ENCODE results near the gene NUPR1.

The NUPR1 gene

GRCh38 chr16:28511801-28512789 is 26.7 kb downstream of the NUPR1 start:
- Histone ChIP-seq H3K79me2 (no peaks in the 10 kb centered on the region), H3K27me3 (ENCODE audit: control insufficient read depth, insufficient read depth, low read length) (no peaks in the 10 kb centered on the region), H3K9me3 (ENCODE audit: control insufficient read depth, low read length) (no peaks in the 10 kb centered on the region), H3K27ac (no peak overlapping the region), H2AFZ (no peak overlapping the region), H3K9ac (no peak overlapping the region), H3K36me3 (ENCODE audit: control insufficient read depth, insufficient read depth, low read length) (no peaks in the 10 kb centered on the region), H3K4me1 (no peaks in the 10 kb centered on the region), H3K4me2 (ENCODE audit: low read length) (no peak overlapping the region), H3K4me3 (ENCODE audit: low read depth, low read length) (no peak overlapping the region)
- no peak for TF ChIP-seq CTCF (IDR thresholded peaks at IDR 0.05)

DNA sequence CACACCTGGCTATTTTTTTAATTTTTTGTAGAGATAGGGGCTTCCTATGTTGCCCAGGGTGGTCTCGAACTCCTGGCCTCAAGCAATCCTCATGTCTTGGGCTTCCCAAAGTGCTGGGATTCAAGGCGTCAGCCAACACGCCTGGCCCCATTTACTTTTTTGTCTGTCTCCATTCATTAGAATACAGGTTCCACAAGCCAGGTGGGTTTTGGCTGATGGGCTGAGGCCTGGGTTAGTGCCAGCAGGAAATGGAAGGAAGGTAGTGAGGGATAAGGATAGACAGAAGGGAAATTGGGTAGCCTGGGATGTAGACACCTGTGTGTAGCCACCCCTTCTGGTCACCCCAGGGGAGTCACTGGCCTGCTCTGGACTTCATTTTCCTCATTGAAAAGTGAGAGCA is 27.7 kb downstream of the NUPR1 start:
- no peaks in the 10 kb centered on the region for H3K4me1 ChIP-seq
- no peaks in the 10 kb centered on the region for H3K27me3 ChIP-seq (ENCODE audit: control insufficient read depth, insufficient read depth, low read length)
- TF ChIP-seq CTCF (IDR thresholded peaks at IDR 0.05): no peak
- no peak overlapping the region for H3K4me2 ChIP-seq (ENCODE audit: low read length)
- H3K4me3 ChIP-seq (ENCODE audit: low read depth, low read length): no peak overlapping the region
- no peak overlapping the region for H2AFZ ChIP-seq
- H3K9me3 ChIP-seq (ENCODE audit: control insufficient read depth, low read length): no peaks in the 10 kb centered on the region
- no peaks in the 10 kb centered on the region for H3K79me2 ChIP-seq
- H3K36me3 ChIP-seq (ENCODE audit: control insufficient read depth, insufficient read depth, low read length): no peaks in the 10 kb centered on the region
- no peak overlapping the region for H3K27ac ChIP-seq
- no peak overlapping the region for H3K9ac ChIP-seq

GRCh38 chr16:28505489-28506137 is 33.2 kb downstream of the NUPR1 start:
- H3K9ac ChIP-seq: no peak overlapping the region

GRCh38 chr16:28504707-28505404 is 33.9 kb downstream of the NUPR1 start:
- Histone ChIP-seq H3K4me2 (ENCODE audit: low read length) (no peak overlapping the region), H3K4me1 (no peaks in the 10 kb centered on the region), H3K9ac (no peak overlapping the region), H3K27ac (no peak overlapping the region), H3K36me3 (ENCODE audit: control insufficient read depth, insufficient read depth, low read length) (no peaks in the 10 kb centered on the region), H3K9me3 (ENCODE audit: control insufficient read depth, low read length) (no peaks in the 10 kb centered on the region), H3K27me3 (ENCODE audit: control insufficient read depth, insufficient read depth, low read length) (no peaks in the 10 kb centered on the region), H2AFZ (no peak overlapping the region), H3K79me2 (no peaks in the 10 kb centered on the region), H3K4me3 (ENCODE audit: low read depth, low read length) (no peak overlapping the region)
- no peak for TF ChIP-seq CTCF (IDR thresholded peaks at IDR 0.05)

More at GRCh38 chr16:28505489-28506137, 33.2 kb downstream of the NUPR1 start:
- no peak overlapping the region for H3K27ac ChIP-seq
- no peaks in the 10 kb centered on the region for H3K4me1 ChIP-seq
- no peak overlapping the region for H3K4me3 ChIP-seq (ENCODE audit: low read depth, low read length)
- no peaks in the 10 kb centered on the region for H3K79me2 ChIP-seq
- no peak overlapping the region for H3K4me2 ChIP-seq (ENCODE audit: low read length)
- no peak for TF ChIP-seq CTCF (IDR thresholded peaks at IDR 0.05)
- H3K27me3 ChIP-seq (ENCODE audit: control insufficient read depth, insufficient read depth, low read length): no peaks in the 10 kb centered on the region
- H3K36me3 ChIP-seq (ENCODE audit: control insufficient read depth, insufficient read depth, low read length): no peaks in the 10 kb centered on the region
- no peaks in the 10 kb centered on the region for H3K9me3 ChIP-seq (ENCODE audit: control insufficient read depth, low read length)
- no peak overlapping the region for H2AFZ ChIP-seq

All from parathyroid adenoma (tissue), 2 donors.